IPS-18a (cell line): ENCODE results near the gene CRYBA4.

Experiments used
- H3K27ac ChIP-seq: one replicate; pipeline ENCODE4 v1.5.1; 2013; ENCODE audit warnings: low read length
- H3K27me3 ChIP-seq: one replicate; pipeline ENCODE4 v1.6.1; 2013; ENCODE audit warnings: mild to moderate bottlenecking, low read length; ENCODE audit not compliant: control insufficient read depth, insufficient read depth
- H3K36me3 ChIP-seq: one replicate; pipeline ENCODE4 v1.6.1; 2013; ENCODE audit warnings: low read depth, low read length; ENCODE audit not compliant: control insufficient read depth
- H3K4me1 ChIP-seq: one replicate; pipeline ENCODE4 v1.6.1; 2013; ENCODE audit warnings: low read depth, low read length; ENCODE audit not compliant: control insufficient read depth
- H3K4me3 ChIP-seq: one replicate; pipeline ENCODE4 v1.5.1; 2013; ENCODE audit warnings: low read length
- H3K9ac ChIP-seq: one replicate; pipeline ENCODE4 v1.6.1; 2013; ENCODE audit warnings: mild to moderate bottlenecking, low read length, moderate library complexity
- H3K9me3 ChIP-seq: one replicate; pipeline ENCODE4 v1.6.1; 2013; ENCODE audit warnings: low read depth, low read length; ENCODE audit not compliant: control insufficient read depth

Gene CRYBA4

DNA sequence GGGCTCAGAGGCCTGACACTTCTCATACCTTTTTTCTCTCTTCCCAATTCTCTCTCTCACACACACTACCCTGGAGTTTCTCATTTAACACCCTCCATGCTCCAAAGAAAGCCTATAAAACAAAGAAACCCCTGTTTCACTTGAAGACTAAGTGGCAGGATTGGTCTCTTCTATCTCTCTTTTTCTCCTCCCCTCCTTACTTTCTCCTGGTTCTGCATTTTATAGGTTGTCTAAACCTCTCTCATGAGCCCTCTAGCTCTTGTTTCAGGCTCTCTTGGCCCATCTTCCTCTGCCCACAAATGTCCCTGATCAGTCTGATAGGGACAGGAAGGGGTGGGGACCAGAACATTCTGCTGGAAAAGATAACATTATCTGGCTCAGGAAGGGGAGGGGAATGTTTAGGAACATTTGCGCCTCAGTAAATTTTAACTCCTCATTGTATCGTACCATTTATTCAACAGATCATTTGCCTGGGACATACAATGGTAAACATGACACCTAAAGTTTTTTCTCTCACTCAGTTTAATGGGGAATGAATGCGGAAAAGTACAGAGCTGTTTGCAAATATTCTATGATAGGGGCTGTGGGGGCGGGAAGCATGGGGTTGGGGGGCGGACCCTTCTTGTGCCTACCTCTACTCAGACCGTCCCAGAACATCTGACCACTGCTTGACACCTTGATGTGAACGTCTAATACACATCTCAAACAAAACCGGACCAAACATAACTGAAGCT, 10.8 kb downstream of the CRYBA4 start:
- Histone ChIP-seq H3K4me1 (peaks cover 6% of the 10 kb centered on the region), H3K27me3 (no peaks in the 10 kb centered on the region), H3K36me3 (no peaks in the 10 kb centered on the region), H3K27ac (no peak overlapping the region), H3K4me3 (no peak overlapping the region), H3K9ac (no peak overlapping the region), H3K9me3 (no peaks in the 10 kb centered on the region)

DNA sequence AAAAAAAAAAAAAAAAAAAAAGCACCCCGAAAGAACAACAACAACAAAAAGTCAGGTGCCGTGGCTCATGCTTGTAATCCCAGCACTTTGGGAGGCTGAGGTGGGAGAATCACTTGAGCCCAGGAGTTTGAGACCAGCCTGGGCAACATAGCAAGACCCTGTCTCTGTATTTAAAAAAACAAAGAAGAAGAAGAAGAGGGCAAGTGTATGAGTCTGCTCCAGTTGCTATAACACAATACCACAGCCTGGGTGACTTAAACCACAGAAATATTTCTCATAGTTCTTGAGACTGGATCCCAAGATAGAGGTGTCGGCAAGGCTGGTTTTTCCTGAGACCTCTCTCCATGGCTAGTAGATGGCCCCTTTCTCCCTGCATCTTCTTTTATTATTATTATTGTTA, 12.4 kb downstream of the CRYBA4 start:
- Histone ChIP-seq H3K9ac (no peak overlapping the region), H3K4me3 (no peak overlapping the region), H3K4me1 (peaks cover 6% of the 10 kb centered on the region), H3K9me3 (no peaks in the 10 kb centered on the region), H3K36me3 (no peaks in the 10 kb centered on the region), H3K27ac (no peak overlapping the region), H3K27me3 (no peaks in the 10 kb centered on the region)

DNA sequence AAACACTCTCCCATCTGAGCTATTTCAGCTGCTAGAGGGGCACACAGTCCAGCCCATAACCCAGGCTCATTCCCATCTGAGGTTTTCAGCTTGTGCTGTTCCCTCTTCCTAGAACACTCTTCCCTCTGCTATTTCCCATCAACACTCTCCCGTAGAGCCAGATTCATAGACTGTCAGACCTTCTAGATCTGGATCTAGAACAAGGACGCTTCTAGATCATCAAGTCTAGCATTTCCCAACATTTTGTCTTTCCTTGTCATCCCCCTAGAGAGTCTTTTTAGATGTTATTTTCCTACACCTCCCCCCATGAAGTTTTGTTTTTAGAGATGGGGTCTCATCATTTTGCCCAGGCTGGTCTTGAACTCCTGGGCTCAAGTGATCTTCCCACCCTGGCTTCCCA, 13.4 kb downstream of the CRYBA4 start:
- H3K27ac ChIP-seq: no peak overlapping the region
- H3K4me1 ChIP-seq: peaks cover 12% of the 10 kb centered on the region
- H3K36me3 ChIP-seq: no peaks in the 10 kb centered on the region
- no peaks in the 10 kb centered on the region for H3K27me3 ChIP-seq
- H3K4me3 ChIP-seq: no peak overlapping the region
- H3K9ac ChIP-seq: no peak overlapping the region
- H3K9me3 ChIP-seq: no peaks in the 10 kb centered on the region

DNA sequence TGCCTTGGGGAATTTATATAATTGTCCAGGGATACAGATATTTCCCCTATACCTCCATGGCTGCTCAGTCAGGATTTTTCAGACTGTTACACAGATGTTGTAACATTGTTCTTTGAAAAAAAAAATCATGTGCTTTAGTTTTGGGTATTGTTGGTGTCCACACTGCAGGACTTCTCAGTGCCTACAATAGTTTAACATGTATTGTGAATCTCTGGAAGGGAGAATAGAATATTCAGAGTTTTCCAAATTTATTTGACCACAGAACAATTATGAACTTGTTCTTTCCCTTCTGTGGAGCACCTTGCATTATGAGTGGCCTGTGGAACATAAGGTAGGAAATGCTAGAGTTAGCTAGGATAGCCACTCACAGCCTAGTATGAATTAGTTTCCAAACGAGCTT, 14.5 kb downstream of the CRYBA4 start:
- Histone ChIP-seq H3K4me1 (peaks cover 24% of the 10 kb centered on the region), H3K9ac (no peak overlapping the region), H3K36me3 (no peaks in the 10 kb centered on the region), H3K4me3 (no peak overlapping the region), H3K27ac (no peak overlapping the region), H3K27me3 (no peaks in the 10 kb centered on the region), H3K9me3 (no peaks in the 10 kb centered on the region)

DNA sequence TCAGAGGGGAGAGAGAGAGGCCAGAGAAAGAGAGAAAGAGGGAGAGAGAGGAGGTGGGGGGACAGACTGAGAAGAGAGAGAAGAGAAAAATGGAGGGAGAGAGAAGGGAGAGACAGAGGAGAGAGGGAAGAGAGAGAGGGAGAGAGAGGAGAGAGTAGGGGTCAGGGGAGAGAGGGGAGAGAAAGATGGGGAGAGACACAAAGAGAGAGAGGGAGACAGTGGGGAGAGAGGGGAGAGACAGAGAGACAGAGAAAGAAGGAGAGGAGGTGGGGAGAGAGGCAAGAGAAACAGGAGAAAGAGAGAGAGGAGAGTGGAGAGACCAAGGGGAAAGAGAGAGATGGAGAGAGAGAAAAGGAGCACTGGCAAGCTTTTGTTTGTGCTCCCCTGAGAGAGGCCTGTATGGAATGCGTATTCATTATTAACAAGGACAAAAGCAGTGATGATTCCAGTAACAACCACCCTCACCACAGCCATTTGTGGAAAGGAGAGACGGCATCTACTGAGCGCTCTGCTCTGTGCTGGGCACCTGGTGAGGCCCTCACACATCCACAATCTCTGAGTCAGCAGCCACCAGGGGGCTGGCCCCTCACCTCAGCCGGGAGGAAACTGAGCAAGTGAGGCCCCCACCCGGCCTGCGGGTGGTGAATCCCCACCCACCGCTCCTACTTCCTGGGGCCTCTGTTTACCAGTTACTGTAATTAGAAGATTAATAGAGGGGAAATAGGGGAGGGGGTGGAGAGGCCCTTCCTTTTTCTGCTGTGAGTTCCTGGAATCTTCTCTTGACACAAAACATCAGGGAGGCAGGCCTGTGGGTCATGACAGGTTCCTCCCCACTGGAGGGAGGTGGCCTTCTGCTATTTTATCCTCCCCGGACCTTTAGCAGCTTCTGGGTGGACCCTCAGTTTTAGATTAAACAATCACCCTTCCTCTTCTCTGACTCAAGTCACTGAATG, 21.0 kb downstream of the CRYBA4 start:
- no peaks in the 10 kb centered on the region for H3K27me3 ChIP-seq
- peak overlapping the region; percentile 10 for H3K4me3 ChIP-seq
- H3K36me3 ChIP-seq: no peaks in the 10 kb centered on the region
- H3K9ac ChIP-seq: peak overlapping the region; percentile 28
- peak overlapping the region; percentile 27 for H3K27ac ChIP-seq
- peaks cover 81% of the 10 kb centered on the region for H3K4me1 ChIP-seq
- no peaks in the 10 kb centered on the region for H3K9me3 ChIP-seq

DNA sequence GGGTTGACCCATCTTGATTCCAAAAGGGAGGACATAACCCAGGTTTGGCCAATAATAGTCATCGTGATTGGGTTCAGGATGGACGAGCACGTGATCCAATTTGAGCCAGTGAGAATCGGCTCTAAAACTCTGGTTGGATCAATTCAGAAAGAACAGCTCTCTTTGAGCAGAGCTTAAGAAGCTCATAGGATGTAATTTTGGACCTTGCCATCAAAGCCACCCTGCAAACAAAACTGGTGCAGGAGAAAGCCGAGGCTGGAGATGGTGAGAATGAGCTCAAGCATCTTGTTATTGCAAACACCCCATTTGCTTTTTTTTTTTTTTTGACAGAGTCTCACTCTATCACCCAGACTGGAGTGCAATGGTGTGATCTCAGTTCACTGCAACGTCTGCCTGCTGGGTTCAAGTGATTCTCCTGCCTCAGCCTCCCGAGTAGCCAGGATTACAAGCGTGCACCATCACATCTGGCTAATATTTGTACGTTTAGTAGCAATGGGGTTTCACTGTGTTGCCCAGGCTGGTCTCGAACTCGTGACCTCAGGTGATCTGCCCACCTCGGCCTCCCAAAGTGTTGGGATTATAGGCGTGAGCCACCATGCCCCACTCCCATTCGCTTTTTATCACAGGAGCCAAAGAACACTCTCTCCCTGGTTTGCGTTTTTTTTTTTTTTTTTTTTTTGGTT, 21.8 kb downstream of the CRYBA4 start:
- Histone ChIP-seq H3K9ac (no peak overlapping the region), H3K27ac (peak overlapping the region; percentile 27), H3K9me3 (no peaks in the 10 kb centered on the region), H3K27me3 (no peaks in the 10 kb centered on the region), H3K4me3 (no peak overlapping the region), H3K4me1 (peaks cover 86% of the 10 kb centered on the region), H3K36me3 (no peaks in the 10 kb centered on the region)

DNA sequence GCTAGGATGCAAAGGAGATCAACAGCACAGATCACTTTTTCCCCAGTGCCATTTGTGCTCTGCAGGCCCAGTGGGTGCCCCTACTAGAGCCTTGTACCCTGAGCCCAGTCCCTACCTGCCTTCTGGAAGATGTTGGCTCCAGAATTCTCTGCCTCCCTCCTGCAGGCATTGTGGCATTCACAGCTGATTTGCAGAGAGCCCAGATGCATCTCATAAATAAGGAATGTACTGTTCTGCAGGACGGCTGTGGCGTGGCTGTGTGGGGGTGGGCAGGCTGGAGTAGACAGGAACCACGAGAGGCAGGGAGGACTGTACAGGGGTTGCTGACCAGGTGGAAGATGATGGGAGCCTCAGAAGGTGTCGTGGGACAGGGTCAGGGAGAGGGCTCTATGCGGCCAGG, 24.4 kb downstream of the CRYBA4 start:
- H3K36me3 ChIP-seq: no peaks in the 10 kb centered on the region
- H3K4me3 ChIP-seq: no peak overlapping the region
- H3K27me3 ChIP-seq: no peaks in the 10 kb centered on the region
- H3K27ac ChIP-seq: no peak overlapping the region
- H3K9ac ChIP-seq: no peak overlapping the region
- H3K4me1 ChIP-seq: peaks cover 78% of the 10 kb centered on the region
- no peaks in the 10 kb centered on the region for H3K9me3 ChIP-seq

DNA sequence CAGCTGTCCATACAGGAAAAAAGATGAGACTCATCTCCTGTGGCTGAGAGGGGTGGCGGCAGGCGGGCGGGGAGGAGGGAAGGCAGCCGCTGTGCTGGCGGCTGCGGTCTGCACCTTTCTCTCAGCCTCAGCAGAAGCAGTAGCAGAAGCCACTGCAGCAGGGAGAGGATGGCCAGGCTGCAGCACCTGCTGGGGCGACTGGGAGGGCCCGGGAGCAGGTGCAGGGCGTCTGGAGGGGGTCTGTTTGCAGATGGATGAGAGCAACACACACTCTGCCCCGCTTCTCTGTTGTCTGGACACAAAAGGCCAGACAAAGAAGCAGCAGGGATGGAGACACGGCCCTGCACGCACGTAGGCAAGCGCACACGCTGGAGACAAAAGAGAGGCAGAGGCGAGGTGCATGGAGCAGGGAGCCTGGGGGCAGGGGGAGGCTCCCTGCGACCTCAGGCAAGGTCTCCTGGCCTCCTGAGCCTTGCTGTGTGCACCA, 26.3 kb downstream of the CRYBA4 start:
- peak overlapping the region; percentile 33 for H3K4me3 ChIP-seq
- no peaks in the 10 kb centered on the region for H3K9me3 ChIP-seq
- H3K9ac ChIP-seq: peak overlapping the region; percentile 63
- H3K36me3 ChIP-seq: no peaks in the 10 kb centered on the region
- H3K4me1 ChIP-seq: peaks cover 60% of the 10 kb centered on the region
- no peaks in the 10 kb centered on the region for H3K27me3 ChIP-seq
- peak overlapping the region; percentile 29 for H3K27ac ChIP-seq

DNA sequence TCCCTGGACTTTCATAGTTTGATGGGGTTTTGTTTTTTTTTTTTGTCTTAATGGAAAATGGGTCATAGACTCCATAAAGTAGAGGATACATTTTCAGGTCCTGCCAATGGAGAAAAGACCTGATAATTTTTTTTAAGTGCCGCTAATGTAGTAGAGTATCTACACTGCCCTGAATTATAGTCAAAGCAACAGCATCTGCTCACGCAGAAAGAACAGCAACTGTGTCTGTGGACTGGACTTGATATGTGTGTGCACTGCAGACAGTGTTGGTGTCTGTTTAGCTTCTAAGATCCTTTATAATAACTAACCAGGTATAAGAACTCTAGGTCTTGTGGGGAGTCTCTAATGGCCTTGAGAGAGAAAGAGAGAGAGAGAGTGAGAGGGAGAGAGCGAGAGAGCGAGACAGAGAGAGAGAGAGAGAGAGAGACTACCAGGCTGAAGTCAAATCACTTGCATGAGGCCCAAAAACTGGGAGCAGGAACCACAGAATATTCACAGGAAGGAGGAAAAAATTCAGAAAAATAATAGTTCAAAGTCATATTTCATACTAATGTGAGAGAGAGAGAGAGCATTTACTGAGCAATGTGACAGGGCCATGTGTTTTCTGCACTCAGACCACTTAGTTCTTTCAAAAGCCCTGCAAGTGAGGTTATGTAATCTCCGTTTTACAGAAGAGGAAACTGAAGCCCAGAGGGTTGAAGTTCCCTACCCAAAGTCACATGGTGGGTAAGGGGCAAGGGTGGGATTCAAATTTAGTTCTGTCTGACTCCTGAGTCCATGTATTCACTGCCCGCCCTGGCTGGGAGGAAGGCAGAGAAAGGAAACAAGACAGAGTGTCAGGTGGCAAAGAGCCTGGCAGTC, 27.0 kb downstream of the CRYBA4 start:
- Histone ChIP-seq H3K36me3 (no peaks in the 10 kb centered on the region), H3K4me3 (peak overlapping the region; percentile 33), H3K9ac (peak overlapping the region; percentile 63), H3K4me1 (peaks cover 53% of the 10 kb centered on the region), H3K27me3 (no peaks in the 10 kb centered on the region), H3K9me3 (no peaks in the 10 kb centered on the region), H3K27ac (peak overlapping the region; percentile 29)

DNA sequence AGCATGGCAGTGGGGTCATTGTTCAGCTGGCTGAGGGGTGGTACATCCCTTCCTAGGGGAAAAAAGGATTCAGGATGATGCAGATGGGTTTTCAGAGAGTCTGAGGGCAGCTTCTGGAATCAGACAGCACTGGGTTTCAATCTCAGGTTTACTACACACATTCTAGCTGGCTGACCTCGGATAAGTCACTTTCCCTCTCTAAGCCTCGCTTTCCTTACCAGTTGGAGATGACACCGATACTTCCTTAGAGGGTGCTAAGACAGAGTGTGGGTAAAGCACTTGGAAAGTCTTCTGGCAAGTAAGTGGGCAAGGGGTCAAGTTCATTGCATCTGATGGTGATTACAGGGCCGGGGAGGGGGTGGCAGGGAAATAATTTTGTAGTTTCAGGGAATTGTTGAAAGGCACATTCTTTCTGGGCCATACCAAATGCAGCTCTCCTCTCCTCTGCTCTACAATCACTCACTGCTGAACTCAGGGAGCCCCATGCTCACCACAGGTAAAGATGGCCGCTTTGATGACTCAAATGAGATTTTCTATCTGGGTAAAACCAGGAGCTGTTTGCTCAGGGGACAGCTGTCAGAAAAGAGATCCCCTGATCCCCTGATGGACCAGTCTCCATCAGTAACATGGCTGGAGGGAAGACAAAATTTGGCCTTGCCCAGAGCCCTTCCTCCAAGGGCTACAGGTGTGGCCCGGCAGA, 29.1 kb downstream of the CRYBA4 start:
- Histone ChIP-seq H3K36me3 (no peaks in the 10 kb centered on the region), H3K4me1 (peaks cover 33% of the 10 kb centered on the region), H3K27ac (no peak overlapping the region), H3K4me3 (no peak overlapping the region), H3K9ac (no peak overlapping the region), H3K9me3 (no peaks in the 10 kb centered on the region), H3K27me3 (no peaks in the 10 kb centered on the region)
